HEK293 (cell line): ENCODE measurements around the gene IFT52.

Experiments
- BCL11B ChIP-seq: fragments of 450-650 bp; formaldehyde crosslinking; IDR thresholded peaks from 2 replicates; pipeline ENCODE4 v1.5.1; 2016; ENCODE audit warnings: low read depth, missing biosample characterization, missing genetic modification characterization
- EGR2 ChIP-seq: fragments of 450-650 bp; formaldehyde crosslinking; IDR thresholded peaks from 2 replicates; pipeline ENCODE4 v1.5.1; 2016; ENCODE audit warnings: low read depth, missing biosample characterization, missing genetic modification characterization
- GFI1B ChIP-seq: fragments of 450-650 bp; formaldehyde crosslinking; IDR thresholded peaks from 2 replicates; pipeline ENCODE4 v1.5.1; 2016; ENCODE audit warnings: missing biosample characterization, missing genetic modification characterization
- HOXD13 ChIP-seq: sonication (generic); formaldehyde crosslinking; IDR thresholded peaks from 2 replicates; pipeline ENCODE4 v1.8.0; 2022; ENCODE audit warnings: missing genetic modification reagents, borderline replicate concordance
- KLF1 ChIP-seq: fragments of 450-650 bp; formaldehyde crosslinking; IDR thresholded peaks from 2 replicates; pipeline ENCODE4 v1.5.1; 2016; ENCODE audit warnings: missing biosample characterization, missing genetic modification characterization
- KLF10 ChIP-seq: fragments of 450-650 bp; IDR thresholded peaks from 2 replicates; pipeline ENCODE4 v1.5.1; 2018; ENCODE audit warnings: missing biosample characterization, mild to moderate bottlenecking, missing genetic modification characterization
- TRIM28 ChIP-seq: IDR thresholded peaks from 2 replicates; pipeline ENCODE4 v1.6.1; 2011; ENCODE audit warnings: low read length, control low read depth, borderline replicate concordance
- ZBTB7A ChIP-seq: fragments of 450-650 bp; formaldehyde crosslinking; IDR thresholded peaks from 2 replicates; pipeline ENCODE4 v1.5.1; 2016; ENCODE audit warnings: low read depth, missing biosample characterization, missing genetic modification characterization
- ZNF112 ChIP-seq: fragments of 450-650 bp; formaldehyde crosslinking; IDR thresholded peaks from 2 replicates; pipeline ENCODE4 v1.5.0; 2017; ENCODE audit warnings: missing biosample characterization, missing genetic modification characterization
- ZNF148 ChIP-seq: fragments of 450-650 bp; formaldehyde crosslinking; IDR thresholded peaks from 2 replicates; pipeline ENCODE4 v1.5.0; 2017; ENCODE audit warnings: missing biosample characterization, missing genetic modification characterization, borderline replicate concordance
- ZNF157 ChIP-seq: fragments of 450-650 bp; formaldehyde crosslinking; IDR thresholded peaks from 2 replicates; pipeline ENCODE4 v1.5.1; 2016; ENCODE audit warnings: missing biosample characterization, missing genetic modification characterization
- ZNF16 ChIP-seq: fragments of 450-650 bp; formaldehyde crosslinking; IDR thresholded peaks from 2 replicates; pipeline ENCODE4 v1.5.1; 2016; ENCODE audit warnings: low read depth, missing biosample characterization, missing genetic modification characterization
- ZNF174 ChIP-seq: fragments of 450-650 bp; formaldehyde crosslinking; IDR thresholded peaks from 2 replicates; pipeline ENCODE4 v1.5.0; 2017; ENCODE audit warnings: missing biosample characterization, mild to moderate bottlenecking, missing genetic modification characterization
- ZNF19 ChIP-seq: fragments of 450-650 bp; formaldehyde crosslinking; IDR thresholded peaks from 2 replicates; pipeline ENCODE4; 2016; ENCODE audit warnings: missing biosample characterization, missing genetic modification characterization, low read depth
- ZNF211 ChIP-seq: fragments of 450-650 bp; formaldehyde crosslinking; IDR thresholded peaks from 2 replicates; pipeline ENCODE4 v1.5.1; 2016; ENCODE audit warnings: low read depth, missing biosample characterization, missing genetic modification characterization
- ZNF239 ChIP-seq: fragments of 450-650 bp; formaldehyde crosslinking; IDR thresholded peaks from 2 replicates; pipeline ENCODE4 v1.5.1; 2016; ENCODE audit warnings: missing biosample characterization, missing genetic modification characterization
- ZNF280C ChIP-seq: fragments of 450-650 bp; formaldehyde crosslinking; IDR thresholded peaks from 2 replicates; pipeline ENCODE4 v1.5.1; 2016; ENCODE audit warnings: missing biosample characterization, missing genetic modification characterization
- ZNF292 ChIP-seq: fragments of 450-650 bp; formaldehyde crosslinking; IDR thresholded peaks from 2 replicates; pipeline ENCODE4 v1.5.1; 2016; ENCODE audit warnings: low read depth, missing biosample characterization, missing genetic modification characterization, borderline replicate concordance
- ZNF302 ChIP-seq: fragments of 450-650 bp; formaldehyde crosslinking; IDR thresholded peaks from 2 replicates; pipeline ENCODE4 v1.5.1; 2016; ENCODE audit warnings: missing biosample characterization, missing genetic modification characterization, low read depth
- ZNF426 ChIP-seq: fragments of 450-650 bp; formaldehyde crosslinking; IDR thresholded peaks from 2 replicates; pipeline ENCODE4 v1.5.1; 2017; ENCODE audit warnings: missing biosample characterization, missing genetic modification characterization, mild to moderate bottlenecking, inconsistent platforms, moderate library complexity
- ZNF449 ChIP-seq: fragments of 450-650 bp; formaldehyde crosslinking; IDR thresholded peaks from 2 replicates; pipeline ENCODE4 v1.5.1; 2017; ENCODE audit warnings: missing biosample characterization, mild to moderate bottlenecking, missing genetic modification characterization, moderate library complexity
- ZNF549 ChIP-seq: fragments of 450-650 bp; IDR thresholded peaks from 2 replicates; pipeline ENCODE4 v1.5.1; 2018; ENCODE audit warnings: missing biosample characterization, missing genetic modification characterization, mild to moderate bottlenecking, inconsistent platforms, moderate library complexity
- ZNF600 ChIP-seq: fragments of 450-650 bp; formaldehyde crosslinking; IDR thresholded peaks from 2 replicates; pipeline ENCODE4 v1.5.1; 2016; ENCODE audit warnings: missing biosample characterization, missing genetic modification characterization
- ZNF624 ChIP-seq: fragments of 450-650 bp; formaldehyde crosslinking; IDR thresholded peaks from 2 replicates; pipeline ENCODE4 v1.5.1; 2017; ENCODE audit warnings: missing biosample characterization, missing genetic modification characterization
- ZNF645 ChIP-seq: fragments of 450-650 bp; formaldehyde crosslinking; IDR thresholded peaks from 2 replicates; pipeline ENCODE4; 2016; ENCODE audit warnings: missing biosample characterization, missing genetic modification characterization
- ZNF654 ChIP-seq: fragments of 450-650 bp; formaldehyde crosslinking; IDR thresholded peaks from 2 replicates; pipeline ENCODE4 v1.5.1; 2016; ENCODE audit warnings: low read depth, missing biosample characterization, missing genetic modification characterization
- ZNF677 ChIP-seq: fragments of 450-650 bp; IDR thresholded peaks from 2 replicates; pipeline ENCODE4 v1.5.0; 2018; ENCODE audit warnings: missing biosample characterization, mild to moderate bottlenecking, missing genetic modification characterization, moderate library complexity
- ZNF704 ChIP-seq: fragments of 450-650 bp; formaldehyde crosslinking; IDR thresholded peaks from 2 replicates; pipeline ENCODE4 v1.5.1; 2016; ENCODE audit warnings: missing biosample characterization, missing genetic modification characterization
- ZNF768 ChIP-seq: fragments of 450-650 bp; formaldehyde crosslinking; IDR thresholded peaks from 2 replicates; pipeline ENCODE4 v1.5.1; 2018; ENCODE audit warnings: missing biosample characterization, mild to moderate bottlenecking, missing genetic modification characterization
- TF ChIP-seq, protein P1 (sequence below): fragments of 450-650 bp; formaldehyde crosslinking; IDR thresholded peaks from 2 replicates; pipeline ENCODE4 v1.5.1; 2016; ENCODE audit warnings: missing biosample characterization, missing genetic modification characterization

Gene IFT52

DNA sequence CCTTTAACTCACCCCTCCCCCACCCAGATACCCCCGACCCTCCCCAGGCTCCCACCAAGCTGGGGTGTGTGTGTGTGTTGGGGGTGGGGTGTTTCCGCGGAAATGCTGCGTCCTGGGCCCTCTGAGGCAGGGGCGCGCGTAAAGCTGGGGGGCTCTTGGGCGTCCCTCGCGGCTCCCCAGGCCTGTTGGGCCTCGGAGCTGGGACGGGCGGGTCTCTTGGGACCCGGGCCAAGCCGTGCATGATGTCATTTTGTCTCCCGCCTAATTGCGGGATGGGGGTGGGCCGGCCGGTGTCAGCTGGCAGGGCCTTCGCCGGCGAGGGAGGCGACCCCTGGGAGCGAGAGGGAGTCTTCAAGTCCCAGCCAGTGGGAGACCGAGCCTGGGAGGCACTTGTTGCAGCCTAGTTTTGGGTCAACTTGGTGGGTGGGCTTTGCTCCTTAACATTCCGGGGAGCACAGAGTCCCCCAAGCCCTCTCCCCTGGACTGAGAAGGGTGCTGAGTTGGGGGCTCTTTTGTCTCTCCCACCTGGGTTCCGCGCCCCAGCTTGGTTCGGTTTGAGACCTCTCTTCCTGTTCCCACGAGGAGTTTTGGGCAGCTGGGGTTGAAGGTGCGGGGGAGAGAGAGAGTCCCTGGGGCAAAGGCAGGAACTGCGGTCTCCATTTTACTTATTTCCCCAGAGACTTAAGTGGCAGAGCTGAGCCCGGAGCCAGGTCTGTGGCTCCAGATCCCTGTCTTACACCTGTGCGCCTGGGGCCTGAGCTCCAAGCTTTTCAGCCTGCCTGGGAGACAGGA is 76.8 kb downstream of the IFT52 start (continued):
- TF ChIP-seq ZNF704 (peak; percentile 98), ZNF624 (tag by site-specific recombination) (no peak), KLF1 (peak; percentile 82), GFI1B (tag by site-specific recombination) (no peak), ZNF148 (no peak), ZNF600 (no peak), KLF10 (peak; percentile 77), ZNF211 (tag by site-specific recombination) (no peak), ZNF654 (tag by site-specific recombination) (no peak), ZNF174 (no peak), BCL11B (0 out of 2 replicates have a peak, but pooled peaks have one; percentile 17), ZNF239 (no peak), ZNF16 (tag by site-specific recombination) (no peak), ZNF280C (tag by site-specific recombination) (no peak), TRIM28 (no peak), ZNF768 (no peak), ZBTB7A (tag by site-specific recombination) (0 out of 2 replicates have a peak, but pooled peaks have one; percentile 41), ZNF677 (tag by site-specific recombination) (no peak), EGR2 (tag by site-specific recombination) (peak; percentile 67), ZNF549 (no peak), ZNF645 (tag by site-specific recombination) (no peak), ZNF302 (tag by site-specific recombination) (no peak), ZNF112 (tag by site-specific recombination) (no peak), ZNF449 (tag by site-specific recombination) (no peak), HOXD13 (CRISPR knock-in tag) (no peak), ZNF157 (tag by site-specific recombination) (no peak), ZNF292 (tag by site-specific recombination) (no peak), ZNF426 (tag by site-specific recombination) (no peak), ZNF19 (tag by site-specific recombination) (no peak)
- TF ChIP-seq, protein P1, sequence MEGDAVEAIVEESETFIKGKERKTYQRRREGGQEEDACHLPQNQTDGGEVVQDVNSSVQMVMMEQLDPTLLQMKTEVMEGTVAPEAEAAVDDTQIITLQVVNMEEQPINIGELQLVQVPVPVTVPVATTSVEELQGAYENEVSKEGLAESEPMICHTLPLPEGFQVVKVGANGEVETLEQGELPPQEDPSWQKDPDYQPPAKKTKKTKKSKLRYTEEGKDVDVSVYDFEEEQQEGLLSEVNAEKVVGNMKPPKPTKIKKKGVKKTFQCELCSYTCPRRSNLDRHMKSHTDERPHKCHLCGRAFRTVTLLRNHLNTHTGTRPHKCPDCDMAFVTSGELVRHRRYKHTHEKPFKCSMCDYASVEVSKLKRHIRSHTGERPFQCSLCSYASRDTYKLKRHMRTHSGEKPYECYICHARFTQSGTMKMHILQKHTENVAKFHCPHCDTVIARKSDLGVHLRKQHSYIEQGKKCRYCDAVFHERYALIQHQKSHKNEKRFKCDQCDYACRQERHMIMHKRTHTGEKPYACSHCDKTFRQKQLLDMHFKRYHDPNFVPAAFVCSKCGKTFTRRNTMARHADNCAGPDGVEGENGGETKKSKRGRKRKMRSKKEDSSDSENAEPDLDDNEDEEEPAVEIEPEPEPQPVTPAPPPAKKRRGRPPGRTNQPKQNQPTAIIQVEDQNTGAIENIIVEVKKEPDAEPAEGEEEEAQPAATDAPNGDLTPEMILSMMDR (tag by site-specific recombination): peak; percentile 42
